ENCODE data around the gene ASB13. TPM values are rescaled to one million over a fixed set of nuclear protein-coding genes. Genes with fewer than 3 reads are reported as not detected.

The ASB13 gene
- total and polyA plus RNA-seq, 2 of the 13 experiments (the other 11 are each of a cell fraction or from before 2014, with no cell fraction given), result 9.3 to 15.4 TPM

DNA sequence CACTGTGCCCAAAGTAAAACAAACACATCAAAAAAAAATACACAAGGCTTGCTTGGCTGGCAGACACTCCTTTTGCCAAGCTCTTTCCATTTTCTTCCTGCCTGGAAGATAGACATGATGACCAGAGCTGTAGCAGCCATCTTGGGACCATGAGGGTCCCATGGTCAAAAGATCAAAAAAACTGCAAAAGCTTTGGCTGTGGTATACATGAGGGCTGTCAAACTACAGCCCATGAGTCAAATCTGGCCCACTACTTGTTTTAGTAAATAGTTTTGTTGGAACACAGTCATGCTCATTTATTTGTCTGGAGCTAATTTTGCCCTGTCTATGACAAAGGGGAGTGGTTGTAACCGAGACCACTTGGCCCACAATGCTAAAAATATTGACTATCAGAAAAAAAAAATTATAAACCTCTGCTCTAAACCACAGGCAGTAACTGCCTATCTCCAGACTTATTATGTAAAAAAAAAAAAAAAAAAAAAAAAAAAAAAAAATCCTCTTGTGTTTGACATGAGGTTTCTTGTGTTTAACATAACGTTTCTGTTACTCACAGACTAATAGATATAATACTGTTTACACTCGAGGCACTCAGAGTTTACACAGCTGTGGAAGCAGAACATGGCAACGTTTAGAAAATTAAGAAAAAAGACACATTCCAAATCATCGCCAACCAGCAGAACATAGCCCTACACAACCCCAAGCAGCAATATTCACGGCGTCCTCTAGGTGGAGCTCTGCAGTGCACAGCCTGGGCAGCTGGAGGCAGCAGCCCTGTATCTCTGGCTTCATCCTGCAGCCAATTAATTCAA, 36.9 kb downstream of the ASB13 start (continued):
- TF ChIP-seq RXRB (CRISPR knock-in tag; IDR thresholded peaks at IDR 0.05; ENCODE audit: borderline replicate concordance) (0 out of 2 replicates have a peak, but pooled peaks have one; percentile 34), FOXJ3 (CRISPR knock-in tag; IDR thresholded peaks at IDR 0.05; ENCODE audit: borderline replicate concordance) (no peak), TEF (CRISPR knock-in tag; IDR thresholded peaks at IDR 0.05) (no peak), GATAD1 (CRISPR knock-in tag; IDR thresholded peaks at IDR 0.05) (no peak), ZNF280B (CRISPR knock-in tag; IDR thresholded peaks at IDR 0.05; ENCODE audit: borderline replicate concordance) (no peak), TCF7L2 (IDR thresholded peaks at IDR 0.05; ENCODE audit: low read depth, low read length) (no peak), JUND (CRISPR knock-in tag; IDR thresholded peaks at IDR 0.05) (no peak), ZNF17 (CRISPR knock-in tag; IDR thresholded peaks at IDR 0.05) (no peak), ZKSCAN8 (CRISPR knock-in tag; IDR thresholded peaks at IDR 0.05; ENCODE audit: borderline replicate concordance) (no peak), ZNF816 (CRISPR knock-in tag; IDR thresholded peaks at IDR 0.05; ENCODE audit: borderline replicate concordance) (no peak), ZNF275 (CRISPR knock-in tag; IDR thresholded peaks at IDR 0.05; ENCODE audit: borderline replicate concordance) (no peak), IKZF5 (CRISPR knock-in tag; IDR thresholded peaks at IDR 0.05) (0 out of 2 replicates have a peak, but pooled peaks have one; percentile 33), PRMT3 (CRISPR knock-in tag; IDR thresholded peaks at IDR 0.05; ENCODE audit: borderline replicate concordance, low read depth) (no peak), POGZ (CRISPR knock-in tag; IDR thresholded peaks at IDR 0.05) (no peak), SMC3 (IDR thresholded peaks at IDR 0.05; ENCODE audit: low read length) (peak; percentile 75), ZNF501 (CRISPR knock-in tag; IDR thresholded peaks at IDR 0.05) (no peak), HMGXB4 (CRISPR knock-in tag; IDR thresholded peaks at IDR 0.05; ENCODE audit: borderline replicate concordance in 1 of 2, low read depth in 1 of 2) (peak in 1 of 2 experiments; percentile 53; a peak in 1 of 4 replicates)
- TF ChIP-seq, protein P1, sequence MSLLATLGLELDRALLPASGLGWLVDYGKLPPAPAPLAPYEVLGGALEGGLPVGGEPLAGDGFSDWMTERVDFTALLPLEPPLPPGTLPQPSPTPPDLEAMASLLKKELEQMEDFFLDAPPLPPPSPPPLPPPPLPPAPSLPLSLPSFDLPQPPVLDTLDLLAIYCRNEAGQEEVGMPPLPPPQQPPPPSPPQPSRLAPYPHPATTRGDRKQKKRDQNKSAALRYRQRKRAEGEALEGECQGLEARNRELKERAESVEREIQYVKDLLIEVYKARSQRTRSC (CRISPR knock-in tag; IDR thresholded peaks at IDR 0.05; ENCODE audit: low read depth), result no peak
- TF ChIP-seq, protein P2, sequence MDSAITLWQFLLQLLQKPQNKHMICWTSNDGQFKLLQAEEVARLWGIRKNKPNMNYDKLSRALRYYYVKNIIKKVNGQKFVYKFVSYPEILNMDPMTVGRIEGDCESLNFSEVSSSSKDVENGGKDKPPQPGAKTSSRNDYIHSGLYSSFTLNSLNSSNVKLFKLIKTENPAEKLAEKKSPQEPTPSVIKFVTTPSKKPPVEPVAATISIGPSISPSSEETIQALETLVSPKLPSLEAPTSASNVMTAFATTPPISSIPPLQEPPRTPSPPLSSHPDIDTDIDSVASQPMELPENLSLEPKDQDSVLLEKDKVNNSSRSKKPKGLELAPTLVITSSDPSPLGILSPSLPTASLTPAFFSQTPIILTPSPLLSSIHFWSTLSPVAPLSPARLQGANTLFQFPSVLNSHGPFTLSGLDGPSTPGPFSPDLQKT (CRISPR knock-in tag; IDR thresholded peaks at IDR 0.05; ENCODE audit: borderline replicate concordance), result no peak
